Measurements from ENCODE around the gene ANKRD55. TPM values are rescaled to one million over a fixed set of nuclear protein-coding genes. Genes with fewer than 3 reads are reported as not detected.

Gene ANKRD55
- total RNA-seq, 4 donors from 2014 or later, result 0.66 TPM; not detected in 3

DNA sequence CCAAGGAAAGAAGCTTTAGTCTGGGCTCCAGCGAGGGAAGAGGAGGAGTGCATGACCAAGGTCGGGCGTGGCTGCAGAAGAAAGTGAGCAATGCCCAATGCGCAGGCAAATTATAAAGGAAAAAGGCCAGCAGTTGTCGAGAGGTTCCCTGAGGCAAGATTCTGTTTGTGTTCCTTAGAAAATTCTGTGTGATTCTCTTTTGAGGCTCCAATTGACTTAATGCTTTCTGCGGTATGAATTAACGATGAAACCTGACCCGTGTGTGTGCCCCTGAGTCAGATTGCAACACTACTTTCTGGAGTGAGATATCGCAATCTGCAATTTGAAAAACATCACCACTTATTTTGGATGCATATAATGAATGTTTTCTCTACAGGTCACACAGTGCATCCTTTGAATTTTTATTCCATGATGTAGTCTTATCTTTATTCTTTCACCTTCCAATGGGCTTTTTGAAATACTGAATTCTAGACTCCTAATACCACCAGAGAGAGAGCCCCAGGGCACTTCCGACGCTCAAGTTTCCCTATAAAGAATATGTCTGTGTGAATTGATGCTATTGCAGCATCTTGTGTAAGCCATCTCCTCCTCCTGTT, 120.5 kb downstream of the ANKRD55 start:
- no peak overlapping the region for H3K4me3 ChIP-seq
- intact Hi-C loops (cut with DNase I), result no loop called here
- H3K9me3 ChIP-seq, result no peaks in the 10 kb centered on the region
- TF ChIP-seq CTCF (IDR thresholded peaks at IDR 0.05), result no peak
- no peak for TF ChIP-seq POLR2AphosphoS5 (IDR thresholded peaks at IDR 0.05)
- no peak for TF ChIP-seq EP300 (IDR thresholded peaks at IDR 0.05)
- TF ChIP-seq POLR2A (IDR thresholded peaks at IDR 0.05; ENCODE audit: low read depth), result no peak
- no peak overlapping the region for H3K27ac ChIP-seq (replicated peaks in 1 of 4)
- 89% methylated on average over 11 of the region's 11 CpGs for WGBS
- DNase-seq (ENCODE audit: extremely low spot score), result no peak
- H3K27me3 ChIP-seq, result no peaks in the 10 kb centered on the region
- no peaks in the 10 kb centered on the region for H3K36me3 ChIP-seq
- H3K4me1 ChIP-seq, result peaks cover 0 to 11% (median 2%) of the 10 kb centered on the region in 4 donors

GRCh38 chr5:56111404-56111781, 121.7 kb downstream of the ANKRD55 start:
- TF ChIP-seq CTCF (IDR thresholded peaks at IDR 0.05) (no peak), EP300 (IDR thresholded peaks at IDR 0.05) (no peak), POLR2AphosphoS5 (IDR thresholded peaks at IDR 0.05) (no peak), POLR2A (IDR thresholded peaks at IDR 0.05; ENCODE audit: low read depth) (no peak)
- 86% methylated on average over 9 of the region's 9 CpGs for WGBS
- Histone ChIP-seq H3K9me3 (no peaks in the 10 kb centered on the region), H3K36me3 (no peaks in the 10 kb centered on the region), H3K27me3 (no peaks in the 10 kb centered on the region), H3K4me3 (no peak overlapping the region), H3K4me1 (peaks cover 0 to 13% (median 2%) of the 10 kb centered on the region in 4 donors), H3K27ac (replicated peaks in 1 of 4) (no peak overlapping the region)
- intact Hi-C loops (cut with DNase I), result no loop called here
- DNase-seq (ENCODE audit: extremely low spot score), result no peak

GRCh38 chr5:56110646-56111403, 122.3 kb downstream of the ANKRD55 start:
- H3K36me3 ChIP-seq, result no peaks in the 10 kb centered on the region
- DNase-seq (ENCODE audit: extremely low spot score), result no peak
- intact Hi-C loops (cut with DNase I), result no loop called here
- H3K9me3 ChIP-seq, result no peaks in the 10 kb centered on the region
- WGBS, result 85% methylated on average over 6 of the region's 6 CpGs
- no peak overlapping the region for H3K4me3 ChIP-seq
- H3K27me3 ChIP-seq, result no peaks in the 10 kb centered on the region
- TF ChIP-seq CTCF (IDR thresholded peaks at IDR 0.05) (no peak), POLR2AphosphoS5 (IDR thresholded peaks at IDR 0.05) (no peak), POLR2A (IDR thresholded peaks at IDR 0.05; ENCODE audit: low read depth) (no peak), EP300 (IDR thresholded peaks at IDR 0.05) (no peak)
- H3K4me1 ChIP-seq, result peaks cover 0 to 18% (median 2%) of the 10 kb centered on the region in 4 donors
- H3K27ac ChIP-seq (replicated peaks in 1 of 4), result no peak overlapping the region

- peaks cover 0 to 22% (median 2%) of the 10 kb centered on the region in 4 donors for H3K4me1 ChIP-seq
- no peaks in the 10 kb centered on the region for H3K9me3 ChIP-seq
- intact Hi-C loops (cut with DNase I), result no loop called here
- no peaks in the 10 kb centered on the region for H3K27me3 ChIP-seq
- WGBS, result 73% methylated on average over 3 of the region's 3 CpGs
- TF ChIP-seq CTCF (IDR thresholded peaks at IDR 0.05) (no peak), EP300 (IDR thresholded peaks at IDR 0.05) (no peak), POLR2A (IDR thresholded peaks at IDR 0.05; ENCODE audit: low read depth) (no peak), POLR2AphosphoS5 (IDR thresholded peaks at IDR 0.05) (no peak)
- H3K4me3 ChIP-seq, result no peak overlapping the region
- no peaks in the 10 kb centered on the region for H3K36me3 ChIP-seq
- DNase-seq (ENCODE audit: extremely low spot score), result no peak
- no peak overlapping the region for H3K27ac ChIP-seq (replicated peaks in 1 of 4)
These were observed 124.9 kb downstream of the ANKRD55 start for GRCh38 chr5:56108246-56108645.
